HCT116 (cell line): ENCODE data around the gene EVL. TPM values are rescaled to one million over a fixed set of nuclear protein-coding genes. Genes with fewer than 3 reads are reported as not detected.

Experiments
- ATAC-seq: fragments of 200-7000 bp; cut with Tn5 transposase; 2 replicates; pipeline ENCODE4 v1.9.1; 2020; ENCODE audit warnings: mild to moderate bottlenecking, moderate library complexity
- BruUV-seq: library from RNA; stranded (reverse); fragments of 400-500 nt; replicated peaks from 2 replicates; lab custom pipeline; 2021; lab: Mats Ljungman, UMichigan
- CTCF ChIA-PET: fragments of 300-600 bp; sonication (Branson Sonifier 250); formaldehyde crosslinking; loops from one replicate; lab custom pipeline; 2021; ENCODE audit warnings: antibody characterized with exemption; lab: Charles Lee
- POLR2A ChIA-PET: fragments of 300-600, 350-600 bp; sonication (Branson Sonifier 250); formaldehyde crosslinking; loops from one replicate; lab custom pipeline; 2021; ENCODE audit warnings: antibody characterized with exemption; lab: Charles Lee
- RAD21 ChIA-PET, 2 experiments: fragments of 300-600 bp; sonication (Branson Sonifier 250); formaldehyde crosslinking; loops; one replicate each; lab custom pipeline; 2023; ENCODE audit warnings: low total read pairs in 2 of 2; ENCODE audit not compliant: uncharacterized antibody in 2 of 2, unreplicated experiment in 2 of 2, low non-redundant PET in 1 of 2; lab: Charles Lee
- DNase-seq: peaks from one replicate; pipeline ENCODE4 v3.0.0-alpha.2; 2010; ENCODE audit warnings: low read depth, low spot score
- H2AFZ ChIP-seq: fragments of 200-600 bp; shearing (Covaris generic), sonication (generic); 2 replicates; pipeline ENCODE4 v1.6.1; 2017; ENCODE audit warnings: low read depth, mixed run types, mixed read lengths, antibody characterized with exemption, low read length; ENCODE audit not compliant: poor library complexity, severe bottlenecking
- H3K27ac ChIP-seq: 2 replicates; pipeline ENCODE4 v1.5.1; 2012; ENCODE audit warnings: low read depth, low read length
- H3K27me3 ChIP-seq: fragments of 200-600 bp; sonication (generic); 2 replicates; pipeline ENCODE4 v1.6.1; 2016; ENCODE audit warnings: mixed run types, low read length, mixed read lengths; ENCODE audit not compliant: insufficient read depth
- H3K36me3 ChIP-seq, 2 experiments: fragments of 200-500 bp in 1 of 2; fragments of 200-600 bp in 1 of 2; sonication (Bioruptor generic) in 1 of 2; sonication (generic) in 1 of 2; 2 replicates each; pipeline versions ENCODE4 v1.5.1 to v1.6.1; 2014 to 2016; ENCODE audit warnings: low read length in 2 of 2, inconsistent platforms in 1 of 2, mixed read lengths in 1 of 2, mixed run types in 1 of 2; ENCODE audit not compliant: insufficient read depth in 2 of 2, control insufficient read depth in 1 of 2
- H3K4me1 ChIP-seq, 2 experiments: fragments of 200-600 bp in 1 of 2; sonication (generic) in 1 of 2; 2 replicates each; pipeline versions ENCODE4 v1.5.1 to v1.6.1; 2012 to 2017; ENCODE audit warnings: low read length in 2 of 2, inconsistent platforms in 1 of 2, mild to moderate bottlenecking in 1 of 2, mixed read lengths in 1 of 2, mixed run types in 1 of 2, moderate library complexity in 1 of 2; ENCODE audit not compliant: insufficient read depth in 2 of 2, control insufficient read depth in 1 of 2
- H3K4me2 ChIP-seq: fragments of 200-600 bp; sonication (generic); 2 replicates; pipeline ENCODE4 v1.6.1; 2017; ENCODE audit warnings: mixed run types, low read length, mixed read lengths
- H3K4me3 ChIP-seq, 2 experiments: fragments of 200-600 bp in 1 of 2; sonication (generic) in 1 of 2; replicated peaks in 1 of 2; 2 replicates each; pipeline ENCODE4 v1.5.1; 2011 to 2016; ENCODE audit warnings: low read length in 2 of 2, control low read depth in 1 of 2, low read depth in 1 of 2, mild to moderate bottlenecking in 1 of 2, mixed read lengths in 1 of 2, mixed run types in 1 of 2
- H3K79me2 ChIP-seq: fragments of 200-600 bp; sonication (generic); 2 replicates; pipeline ENCODE4 v1.6.1; 2017; ENCODE audit warnings: mild to moderate bottlenecking, mixed run types, low read length, moderate library complexity, mixed read lengths; ENCODE audit not compliant: insufficient read depth
- H3K9ac ChIP-seq: fragments of 200-600 bp; sonication (generic); 2 replicates; pipeline ENCODE4 v1.6.1; 2016; ENCODE audit warnings: low read length, mixed read lengths
- H3K9me2 ChIP-seq: fragments of 200-600 bp; sonication (generic), shearing (Covaris generic); 2 replicates; pipeline ENCODE4 v1.6.1; 2017; ENCODE audit warnings: mixed run types, mild to moderate bottlenecking, moderate library complexity; ENCODE audit not compliant: insufficient read depth
- H3K9me3 ChIP-seq, 2 experiments: fragments of 200-500 bp in 1 of 2; fragments of 200-600 bp in 1 of 2; sonication (Bioruptor generic) in 1 of 2; sonication (generic) in 1 of 2; 2 replicates each; pipeline ENCODE4 v1.6.1; 2014 to 2017; ENCODE audit warnings: low read length in 2 of 2, mixed read lengths in 2 of 2, inconsistent platforms in 1 of 2, low read depth in 1 of 2, mild to moderate bottlenecking in 1 of 2, mixed run types in 1 of 2, moderate library complexity in 1 of 2; ENCODE audit not compliant: control insufficient read depth in 1 of 2, insufficient read depth in 1 of 2
- H4K20me1 ChIP-seq: fragments of 200-600 bp; sonication (generic), shearing (Covaris generic); 2 replicates; pipeline ENCODE4 v1.6.1; 2017; ENCODE audit warnings: mixed run types, mild to moderate bottlenecking, moderate library complexity; ENCODE audit not compliant: insufficient read depth
- EGR1 ChIP-seq: IDR thresholded peaks from 2 replicates; pipeline ENCODE4 v1.6.1; 2012; ENCODE audit warnings: low read depth
- POLR2AphosphoS5 ChIP-seq: IDR thresholded peaks from 2 replicates; pipeline ENCODE4 v1.6.1; 2011; ENCODE audit warnings: mild to moderate bottlenecking, low read depth, low read length, moderate library complexity
- RAD21 ChIP-seq: IDR thresholded peaks from 2 replicates; pipeline ENCODE4 v1.6.1; 2012; ENCODE audit warnings: low read depth, mild to moderate bottlenecking
- intact Hi-C: fragments of 100-400 bp; cut with micrococcal nuclease; formaldehyde crosslinking; loops from 2 replicates; pipeline ENCODE4 v1.10.0; 2022
- total RNA-seq: library from RNA; stranded (reverse); gene quantifications from one replicate; pipeline ENCODE4 v1.2.1, GENCODE V29; 2021; ENCODE audit not compliant: unreplicated experiment
- TF ChIP-seq, protein P1 (sequence below), 3 experiments: fragments of 200-600 bp in 1 of 3; sonication (generic) in 1 of 3; IDR thresholded peaks in 2 of 3; conservative IDR thresholded peaks in 1 of 3; 2 replicates each; pipeline ENCODE4 v1.5.1; 2012 to 2017; ENCODE audit warnings: low read depth in 2 of 3, low read length in 2 of 3, antibody characterized with exemption in 1 of 3, borderline replicate concordance in 1 of 3, control low read depth in 1 of 3, mild to moderate bottlenecking in 1 of 3, mixed read lengths in 1 of 3, mixed run types in 1 of 3, moderate library complexity in 1 of 3; ENCODE audit not compliant: insufficient read depth in 1 of 3

EVL gene
- total RNA-seq, 1 experiment from 2014 or later, result 19.9 TPM

DNA sequence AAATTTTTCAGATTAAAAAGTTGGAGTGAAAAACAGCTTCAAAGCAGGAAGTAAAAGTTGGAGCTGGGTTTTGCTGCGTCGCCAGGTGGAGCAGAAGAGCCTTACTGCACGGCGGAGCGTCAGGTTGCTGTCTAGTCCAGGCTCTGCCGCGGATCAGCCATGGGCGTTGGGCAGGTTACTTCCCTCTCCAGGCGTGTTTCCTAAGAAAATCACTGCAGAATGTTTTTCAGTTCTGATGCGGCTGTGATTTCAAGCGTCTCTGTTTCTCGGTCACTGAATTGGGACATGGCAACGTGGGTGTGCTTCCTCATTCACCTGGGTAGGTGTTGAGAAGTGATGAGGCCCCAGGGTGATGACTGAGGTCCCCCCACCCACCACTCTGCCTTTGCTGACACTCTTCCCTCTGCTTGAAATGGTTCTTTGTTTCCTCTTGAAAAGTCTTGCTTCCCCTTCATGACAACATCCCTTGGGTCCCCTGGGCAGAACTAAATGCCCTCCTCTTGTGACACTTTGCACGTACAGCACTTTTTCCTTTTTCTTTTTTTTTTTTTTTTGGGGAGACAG lies 7.6 kb downstream of the EVL start:
- ChIA-PET POLR2A (no interaction called here), RAD21 (interaction anchor here in 1 of 2 experiments (0.6 kb wide), 1 partner anchor 120 kb away, joined by 3 read pairs; no protein-coding TSS in a partner anchor), CTCF (interaction anchor here (0.6 to 2.1 kb wide), 3 partner anchors 32 to 120 kb away, joined by 4 to 8 read pairs (median 7); no protein-coding TSS in a partner anchor)
- BruUV-seq, result no TSS peak
- DNase-seq, result peak; percentile 13
- ATAC-seq, result peak; percentile 72
- H3K9ac ChIP-seq, result no peak overlapping the region
- H3K4me3 ChIP-seq, result no peak overlapping the region
- H2AFZ ChIP-seq, result no peak overlapping the region
- no peaks in the 10 kb centered on the region for H3K27me3 ChIP-seq
- no peak overlapping the region for H3K27ac ChIP-seq
- no peaks in the 10 kb centered on the region for H3K9me3 ChIP-seq
- intact Hi-C loops, result loop anchor here (2.0 kb wide), 1 partner anchor 120 kb away; no protein-coding TSS in a partner anchor
- TF ChIP-seq POLR2AphosphoS5 (no peak), RAD21 (peak; percentile 64), EGR1 (no peak)
- TF ChIP-seq, protein P1, sequence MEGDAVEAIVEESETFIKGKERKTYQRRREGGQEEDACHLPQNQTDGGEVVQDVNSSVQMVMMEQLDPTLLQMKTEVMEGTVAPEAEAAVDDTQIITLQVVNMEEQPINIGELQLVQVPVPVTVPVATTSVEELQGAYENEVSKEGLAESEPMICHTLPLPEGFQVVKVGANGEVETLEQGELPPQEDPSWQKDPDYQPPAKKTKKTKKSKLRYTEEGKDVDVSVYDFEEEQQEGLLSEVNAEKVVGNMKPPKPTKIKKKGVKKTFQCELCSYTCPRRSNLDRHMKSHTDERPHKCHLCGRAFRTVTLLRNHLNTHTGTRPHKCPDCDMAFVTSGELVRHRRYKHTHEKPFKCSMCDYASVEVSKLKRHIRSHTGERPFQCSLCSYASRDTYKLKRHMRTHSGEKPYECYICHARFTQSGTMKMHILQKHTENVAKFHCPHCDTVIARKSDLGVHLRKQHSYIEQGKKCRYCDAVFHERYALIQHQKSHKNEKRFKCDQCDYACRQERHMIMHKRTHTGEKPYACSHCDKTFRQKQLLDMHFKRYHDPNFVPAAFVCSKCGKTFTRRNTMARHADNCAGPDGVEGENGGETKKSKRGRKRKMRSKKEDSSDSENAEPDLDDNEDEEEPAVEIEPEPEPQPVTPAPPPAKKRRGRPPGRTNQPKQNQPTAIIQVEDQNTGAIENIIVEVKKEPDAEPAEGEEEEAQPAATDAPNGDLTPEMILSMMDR (IDR thresholded peaks at IDR 0.05 in 2 of 3, conservative IDR thresholded peaks at IDR 0.05 in 1 of 3; ENCODE audit: borderline replicate concordance in 1 of 3, insufficient read depth in 1 of 3, low read depth in 2 of 3, low read length in 2 of 3), result peak; percentile 30 to 55 (median 37); a peak in 4 of 6 replicates
- peaks cover 6 to 16% of the 10 kb centered on the region in 2 experiments for H3K4me1 ChIP-seq
- H3K4me2 ChIP-seq, result peak overlapping the region; percentile 45
- no peaks in the 10 kb centered on the region for H3K36me3 ChIP-seq
- no peaks in the 10 kb centered on the region for H3K9me2 ChIP-seq
- no peaks in the 10 kb centered on the region for H3K79me2 ChIP-seq
- H4K20me1 ChIP-seq, result no peaks in the 10 kb centered on the region
